HL-60/S4 treated with phorbol 12-myristate 13-acetate at 8.2 ng/mL for 4 days and 3 days (cell line): ENCODE measurements around the gene MME.

ENCODE experiments used
- in situ Hi-C: fragments of 300-500 bp; cut with MboI; formaldehyde crosslinking; loops from 2 replicates; pipeline ENCODE4 v1.15.0; 2022; ENCODE audit warnings: low sequenced_read_pairs

MME gene

DNA sequence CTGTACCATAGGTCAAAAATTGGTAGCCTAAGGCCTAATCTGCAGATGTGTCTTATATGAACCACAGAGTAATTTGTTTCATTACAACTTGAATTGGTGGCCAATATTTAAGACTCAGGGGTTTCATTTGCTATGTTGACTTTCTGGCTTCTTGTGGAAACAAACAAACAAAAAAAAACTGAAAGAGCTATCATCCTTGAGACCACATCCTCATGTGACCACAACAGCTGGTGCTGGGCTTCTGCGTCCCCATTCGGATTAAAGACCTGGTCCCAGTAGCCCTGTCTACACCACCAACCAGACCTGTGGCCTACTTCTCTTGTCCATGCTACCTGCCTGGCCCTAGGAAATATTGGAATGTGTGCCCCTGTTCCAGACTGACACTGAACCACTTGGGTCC lies 151.7 kb downstream of the MME start:
- in situ Hi-C loops: no loop called here

GRCh38 chr3:155232605-155233004 lies 152.5 kb downstream of the MME start:
- in situ Hi-C loops: no loop called here

DNA sequence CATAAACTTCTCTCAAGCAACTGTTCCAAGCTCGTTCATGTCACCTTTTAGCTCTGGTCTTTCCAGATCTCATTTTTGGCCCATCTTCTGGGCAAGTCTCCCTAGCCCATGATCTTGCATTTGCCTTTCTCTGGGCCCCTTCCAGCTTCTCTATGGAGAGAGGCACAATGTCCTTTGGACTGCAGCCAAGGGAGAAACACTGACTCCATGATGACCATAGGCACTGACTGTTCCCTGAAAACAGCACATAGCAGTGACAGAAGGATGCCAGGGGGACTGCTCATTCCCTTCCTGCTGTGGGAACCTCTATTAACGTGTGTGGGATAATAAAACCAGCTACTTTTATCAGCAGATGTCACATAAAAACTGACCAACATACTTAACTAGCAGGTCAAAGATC lies 153.1 kb downstream of the MME start:
- in situ Hi-C loops: no loop called here
